Measurements from ENCODE around the gene TRIM25.

The TRIM25 gene

DNA sequence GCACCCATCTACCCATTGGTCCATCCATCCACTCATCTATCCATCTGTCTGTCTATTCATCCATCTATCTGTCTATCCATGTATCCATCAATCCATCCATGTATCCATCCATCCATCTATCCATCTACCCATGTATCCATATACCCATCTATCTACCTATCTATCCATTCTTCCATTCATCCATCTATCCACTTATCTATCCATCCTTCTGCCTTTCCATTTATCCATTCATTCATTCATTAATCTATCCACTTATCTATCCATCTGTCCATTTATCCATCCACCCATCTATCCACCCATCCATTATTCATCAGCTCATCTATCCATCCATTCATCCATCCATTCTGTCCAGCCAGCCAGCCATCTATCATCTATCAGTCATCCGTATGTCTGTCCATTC lies 21.5 kb downstream of the TRIM25 start:
- no peak overlapping the region for H3K4me3 ChIP-seq (ENCODE audit: low read depth, low read length)
- peaks cover 58% of the 10 kb centered on the region for H3K36me3 ChIP-seq (ENCODE audit: control insufficient read depth, insufficient read depth, low read length)
- no peaks in the 10 kb centered on the region for H3K27me3 ChIP-seq (ENCODE audit: control insufficient read depth, insufficient read depth, low read length)
- H3K9me3 ChIP-seq (ENCODE audit: control insufficient read depth, insufficient read depth, low read depth, low read length) = peaks cover 19% of the 10 kb centered on the region
- H3K27ac ChIP-seq (ENCODE audit: low read depth, low read length) = no peak overlapping the region
- peaks cover 5% of the 10 kb centered on the region; the same call in 1 of the 2 replicates for H3K4me1 ChIP-seq (ENCODE audit: control insufficient read depth, insufficient read depth, low read length)
- no peak overlapping the region for H3K9ac ChIP-seq (ENCODE audit: low read length)

DNA sequence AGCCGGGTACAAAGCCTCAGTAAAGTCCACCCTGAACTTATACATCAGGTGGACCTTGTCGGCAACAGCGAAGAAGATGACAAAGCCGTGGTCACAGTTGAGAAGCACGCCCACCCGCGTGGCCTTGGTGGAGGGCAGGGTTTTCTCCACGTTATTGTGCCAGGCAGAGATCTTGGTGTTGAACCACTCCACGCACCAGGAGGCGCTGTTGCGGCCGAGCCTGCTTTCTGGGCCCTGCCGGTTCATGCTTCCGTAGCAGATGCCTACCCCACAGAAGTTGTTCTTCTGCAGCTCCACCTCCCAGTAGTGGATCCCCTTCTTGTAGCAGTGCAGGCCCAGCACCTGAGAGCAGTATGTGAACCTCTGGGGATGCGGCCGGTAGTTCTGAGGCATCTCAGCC lies 22.1 kb downstream of the TRIM25 start:
- no peak overlapping the region for H3K27ac ChIP-seq (ENCODE audit: low read depth, low read length)
- H3K9ac ChIP-seq (ENCODE audit: low read length) = no peak overlapping the region
- peaks cover 22% of the 10 kb centered on the region for H3K9me3 ChIP-seq (ENCODE audit: control insufficient read depth, insufficient read depth, low read depth, low read length)
- no peak overlapping the region for H3K4me3 ChIP-seq (ENCODE audit: low read depth, low read length)
- peaks cover 57% of the 10 kb centered on the region for H3K36me3 ChIP-seq (ENCODE audit: control insufficient read depth, insufficient read depth, low read length)
- H3K4me1 ChIP-seq (ENCODE audit: control insufficient read depth, insufficient read depth, low read length) = peaks cover 5% of the 10 kb centered on the region; the same call in 1 of the 2 replicates
- H3K27me3 ChIP-seq (ENCODE audit: control insufficient read depth, insufficient read depth, low read length) = no peaks in the 10 kb centered on the region

DNA sequence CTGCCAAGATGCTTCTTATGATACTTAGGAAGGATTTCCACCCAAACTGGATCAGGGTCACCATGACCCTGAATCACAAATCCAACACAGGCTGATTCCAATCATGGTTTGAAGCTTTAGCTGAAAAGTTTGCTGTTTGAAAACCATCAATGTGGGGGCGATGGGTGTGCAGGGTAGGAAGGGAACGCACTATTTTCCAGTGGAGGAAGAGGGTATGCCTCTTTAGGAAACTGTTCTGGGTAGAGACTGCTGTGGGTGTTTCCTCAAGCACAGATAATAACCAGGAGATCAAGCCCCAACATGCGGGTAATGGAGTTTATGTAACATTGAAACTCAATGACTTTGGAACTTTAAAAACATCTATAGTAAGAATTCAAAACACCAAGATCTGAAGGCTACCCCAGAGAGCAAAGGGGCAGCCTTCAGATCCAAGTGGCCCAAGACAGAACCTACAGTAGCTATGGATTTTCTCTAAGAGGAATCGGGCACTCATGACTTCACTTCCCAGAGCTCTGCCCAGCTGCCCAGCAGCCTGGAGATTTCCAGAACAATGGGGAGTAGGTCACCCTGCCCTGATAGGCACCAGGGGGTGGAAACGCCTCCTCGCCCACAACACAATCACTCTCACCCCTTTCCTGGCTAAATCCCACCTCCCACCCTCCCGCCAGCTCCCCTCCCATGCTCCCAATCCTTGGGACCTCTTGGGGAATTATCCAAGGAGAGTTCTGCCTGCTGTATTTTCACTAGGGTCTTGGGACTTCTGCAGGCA lies 22.8 kb downstream of the TRIM25 start:
- Histone ChIP-seq H3K9ac (ENCODE audit: low read length) (no peak overlapping the region), H3K36me3 (ENCODE audit: control insufficient read depth, insufficient read depth, low read length) (peaks cover 57% of the 10 kb centered on the region), H3K9me3 (ENCODE audit: control insufficient read depth, insufficient read depth, low read depth, low read length) (peaks cover 25% of the 10 kb centered on the region), H3K4me1 (ENCODE audit: control insufficient read depth, insufficient read depth, low read length) (peaks cover 4% of the 10 kb centered on the region; the same call in 1 of the 2 replicates), H3K27me3 (ENCODE audit: control insufficient read depth, insufficient read depth, low read length) (no peaks in the 10 kb centered on the region), H3K4me3 (ENCODE audit: low read depth, low read length) (no peak overlapping the region), H3K27ac (ENCODE audit: low read depth, low read length) (no peak overlapping the region)

- no peak overlapping the region for H3K27ac ChIP-seq (ENCODE audit: low read depth, low read length)
- no peaks in the 10 kb centered on the region for H3K4me1 ChIP-seq (ENCODE audit: control insufficient read depth, insufficient read depth, low read length)
- H3K36me3 ChIP-seq (ENCODE audit: control insufficient read depth, insufficient read depth, low read length) = peaks cover 54% of the 10 kb centered on the region
- H3K9ac ChIP-seq (ENCODE audit: low read length) = no peak overlapping the region
- H3K4me3 ChIP-seq (ENCODE audit: low read depth, low read length) = no peak overlapping the region
- no peaks in the 10 kb centered on the region for H3K27me3 ChIP-seq (ENCODE audit: control insufficient read depth, insufficient read depth, low read length)
- peaks cover 25% of the 10 kb centered on the region for H3K9me3 ChIP-seq (ENCODE audit: control insufficient read depth, insufficient read depth, low read depth, low read length)
These were observed 23.5 kb downstream of the TRIM25 start for GRCh38 chr17:56890390-56890789.

- Histone ChIP-seq H3K27me3 (ENCODE audit: control insufficient read depth, insufficient read depth, low read length) (no peaks in the 10 kb centered on the region), H3K4me1 (ENCODE audit: control insufficient read depth, insufficient read depth, low read length) (no peaks in the 10 kb centered on the region), H3K36me3 (ENCODE audit: control insufficient read depth, insufficient read depth, low read length) (peaks cover 35% of the 10 kb centered on the region), H3K9me3 (ENCODE audit: control insufficient read depth, insufficient read depth, low read depth, low read length) (peaks cover 25% of the 10 kb centered on the region), H3K4me3 (ENCODE audit: low read depth, low read length) (no peak overlapping the region), H3K27ac (ENCODE audit: low read depth, low read length) (no peak overlapping the region), H3K9ac (ENCODE audit: low read length) (no peak overlapping the region)
These were observed 26.0 kb downstream of the TRIM25 start for GRCh38 chr17:56887552-56888467.

GRCh38 chr17:56887105-56887504 lies 26.7 kb downstream of the TRIM25 start:
- Histone ChIP-seq H3K4me1 (ENCODE audit: control insufficient read depth, insufficient read depth, low read length) (no peaks in the 10 kb centered on the region), H3K27me3 (ENCODE audit: control insufficient read depth, insufficient read depth, low read length) (no peaks in the 10 kb centered on the region), H3K36me3 (ENCODE audit: control insufficient read depth, insufficient read depth, low read length) (peaks cover 28% of the 10 kb centered on the region), H3K27ac (ENCODE audit: low read depth, low read length) (no peak overlapping the region), H3K9ac (ENCODE audit: low read length) (no peak overlapping the region), H3K4me3 (ENCODE audit: low read depth, low read length) (no peak overlapping the region), H3K9me3 (ENCODE audit: control insufficient read depth, insufficient read depth, low read depth, low read length) (peaks cover 25% of the 10 kb centered on the region)

DNA sequence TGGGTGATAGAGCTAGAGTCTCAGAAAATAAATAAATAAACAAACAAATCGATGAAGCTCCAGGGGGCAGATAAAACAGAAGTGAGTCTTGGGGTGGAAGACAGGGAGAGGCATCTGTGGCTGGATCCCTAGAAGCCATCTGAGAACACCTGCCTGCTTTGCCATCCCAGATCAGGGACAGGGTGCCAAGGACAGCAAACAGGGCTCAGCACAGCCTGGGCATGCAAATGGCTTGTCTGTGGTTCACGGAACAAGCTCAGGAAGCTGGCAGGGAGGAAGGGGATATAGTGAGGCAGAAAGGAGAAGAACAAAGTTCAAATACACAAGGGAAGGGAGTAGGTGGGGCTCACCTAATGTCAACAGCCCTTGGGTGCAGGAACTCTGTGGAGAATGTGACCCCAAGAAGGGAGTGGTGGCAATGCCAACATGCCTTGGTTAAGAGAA lies 27.5 kb downstream of the TRIM25 start:
- Histone ChIP-seq H3K4me3 (ENCODE audit: low read depth, low read length) (no peak overlapping the region), H3K36me3 (ENCODE audit: control insufficient read depth, insufficient read depth, low read length) (peaks cover 20% of the 10 kb centered on the region), H3K27me3 (ENCODE audit: control insufficient read depth, insufficient read depth, low read length) (no peaks in the 10 kb centered on the region), H3K27ac (ENCODE audit: low read depth, low read length) (no peak overlapping the region), H3K9ac (ENCODE audit: low read length) (no peak overlapping the region), H3K9me3 (ENCODE audit: control insufficient read depth, insufficient read depth, low read depth, low read length) (peaks cover 25% of the 10 kb centered on the region), H3K4me1 (ENCODE audit: control insufficient read depth, insufficient read depth, low read length) (no peaks in the 10 kb centered on the region)

DNA sequence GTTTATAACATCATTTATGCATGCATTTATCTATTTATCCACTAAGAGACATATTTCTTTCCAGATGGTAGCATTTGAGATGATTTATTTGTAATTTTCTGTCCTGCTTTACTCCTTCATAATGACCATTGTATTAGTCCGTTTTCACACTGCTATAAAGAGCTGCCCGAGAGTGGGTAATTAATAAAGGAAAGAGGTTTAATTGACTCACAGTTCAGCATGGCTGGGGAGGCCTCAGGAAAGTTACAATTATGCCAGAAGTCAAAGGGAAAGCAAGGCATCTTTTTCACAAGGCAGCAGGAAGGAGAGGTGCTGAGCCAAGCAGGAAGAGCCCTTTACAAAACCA lies 28.6 kb downstream of the TRIM25 start:
- Histone ChIP-seq H3K4me3 (ENCODE audit: low read depth, low read length) (no peak overlapping the region), H3K9ac (ENCODE audit: low read length) (no peak overlapping the region), H3K27me3 (ENCODE audit: control insufficient read depth, insufficient read depth, low read length) (no peaks in the 10 kb centered on the region), H3K9me3 (ENCODE audit: control insufficient read depth, insufficient read depth, low read depth, low read length) (peaks cover 25% of the 10 kb centered on the region), H3K27ac (ENCODE audit: low read depth, low read length) (no peak overlapping the region), H3K36me3 (ENCODE audit: control insufficient read depth, insufficient read depth, low read length) (peaks cover 12% of the 10 kb centered on the region), H3K4me1 (ENCODE audit: control insufficient read depth, insufficient read depth, low read length) (no peaks in the 10 kb centered on the region)

DNA sequence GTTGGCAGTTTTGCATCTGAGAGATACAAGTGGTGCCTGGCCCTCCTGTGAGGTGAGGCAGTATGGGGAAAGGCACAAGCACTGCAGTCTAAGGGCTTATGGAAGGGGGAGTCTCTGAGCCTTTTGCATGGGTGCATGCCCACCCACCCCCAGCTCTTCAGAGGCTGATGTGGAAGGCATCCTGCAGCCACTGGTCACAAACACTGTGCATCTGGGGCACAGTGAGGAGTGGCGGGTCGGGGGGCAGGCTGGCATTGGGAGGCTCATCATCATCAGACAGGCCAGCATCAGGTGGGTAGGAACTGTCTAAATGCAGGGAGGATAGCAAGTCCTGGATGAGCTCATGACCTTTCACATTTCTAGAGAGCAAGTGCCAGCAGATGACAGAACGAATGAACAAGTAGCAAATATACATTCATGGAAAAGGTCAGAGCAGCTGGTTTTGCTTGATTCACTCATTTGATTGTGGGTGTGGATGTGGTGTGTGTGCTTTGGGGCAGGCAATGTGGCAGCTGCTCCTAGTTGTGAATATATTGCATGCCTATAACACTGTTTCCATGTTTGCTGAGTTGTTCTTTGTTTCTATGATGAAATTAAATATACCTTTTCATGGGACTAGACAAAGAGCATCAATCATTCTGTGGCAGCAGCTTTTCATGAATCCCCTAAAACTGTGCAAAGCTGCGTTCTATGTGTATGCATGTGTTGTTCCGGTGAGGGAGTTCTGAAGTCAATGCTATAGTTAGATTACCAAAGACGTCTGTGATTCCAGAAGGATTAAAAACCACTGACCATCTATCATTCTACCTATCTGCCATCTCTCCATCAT lies 29.2 kb downstream of the TRIM25 start:
- H3K27me3 ChIP-seq (ENCODE audit: control insufficient read depth, insufficient read depth, low read length) = no peaks in the 10 kb centered on the region
- no peak overlapping the region for H3K9ac ChIP-seq (ENCODE audit: low read length)
- H3K4me1 ChIP-seq (ENCODE audit: control insufficient read depth, insufficient read depth, low read length) = no peaks in the 10 kb centered on the region
- H3K27ac ChIP-seq (ENCODE audit: low read depth, low read length) = no peak overlapping the region
- H3K36me3 ChIP-seq (ENCODE audit: control insufficient read depth, insufficient read depth, low read length) = peaks cover 12% of the 10 kb centered on the region
- peaks cover 25% of the 10 kb centered on the region for H3K9me3 ChIP-seq (ENCODE audit: control insufficient read depth, insufficient read depth, low read depth, low read length)
- H3K4me3 ChIP-seq (ENCODE audit: low read depth, low read length) = no peak overlapping the region

GRCh38 chr17:56883616-56884015 lies 30.2 kb downstream of the TRIM25 start:
- Histone ChIP-seq H3K27me3 (ENCODE audit: control insufficient read depth, insufficient read depth, low read length) (no peaks in the 10 kb centered on the region), H3K36me3 (ENCODE audit: control insufficient read depth, insufficient read depth, low read length) (peaks cover 6% of the 10 kb centered on the region; the same call in 1 of the 2 replicates), H3K4me1 (ENCODE audit: control insufficient read depth, insufficient read depth, low read length) (no peaks in the 10 kb centered on the region), H3K9ac (ENCODE audit: low read length) (no peak overlapping the region), H3K4me3 (ENCODE audit: low read depth, low read length) (no peak overlapping the region), H3K27ac (ENCODE audit: low read depth, low read length) (no peak overlapping the region), H3K9me3 (ENCODE audit: control insufficient read depth, insufficient read depth, low read depth, low read length) (peaks cover 18% of the 10 kb centered on the region)

All from HUES6 (cell line).